ENCODE measurements around the gene FAM240A.
"Not testable (repeated sequence)": the region's sequence is repeated elsewhere in the genome, so short reads cannot be mapped to it uniquely, and the experiment has no call there.

The FAM240A gene

DNA sequence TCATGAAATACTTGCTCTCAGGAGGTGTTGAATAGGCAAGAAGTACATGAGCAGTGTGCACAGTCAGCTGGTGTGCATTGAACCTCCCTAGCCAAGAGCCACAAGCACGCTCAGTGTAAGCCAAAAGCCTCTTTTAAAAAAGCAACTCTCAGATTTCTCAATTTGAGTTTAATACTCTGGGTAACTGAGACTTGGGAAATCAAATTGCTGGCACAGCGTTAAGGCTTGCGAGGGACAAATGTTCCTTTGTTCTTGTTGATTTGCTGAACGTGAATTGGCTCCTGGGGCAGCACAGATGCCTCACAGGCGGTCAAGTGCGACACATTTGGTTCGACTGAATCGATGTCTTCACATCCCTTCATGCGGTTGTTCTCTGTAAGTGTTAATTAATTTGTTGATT, at the start of gene FAM240A:
Gene FAM240A (plus strand): TSS at position 202 of the 400 bp plus-strand sequence. CDS start 159 bp downstream, at position 361.
- DNase-seq = no peak

DNA sequence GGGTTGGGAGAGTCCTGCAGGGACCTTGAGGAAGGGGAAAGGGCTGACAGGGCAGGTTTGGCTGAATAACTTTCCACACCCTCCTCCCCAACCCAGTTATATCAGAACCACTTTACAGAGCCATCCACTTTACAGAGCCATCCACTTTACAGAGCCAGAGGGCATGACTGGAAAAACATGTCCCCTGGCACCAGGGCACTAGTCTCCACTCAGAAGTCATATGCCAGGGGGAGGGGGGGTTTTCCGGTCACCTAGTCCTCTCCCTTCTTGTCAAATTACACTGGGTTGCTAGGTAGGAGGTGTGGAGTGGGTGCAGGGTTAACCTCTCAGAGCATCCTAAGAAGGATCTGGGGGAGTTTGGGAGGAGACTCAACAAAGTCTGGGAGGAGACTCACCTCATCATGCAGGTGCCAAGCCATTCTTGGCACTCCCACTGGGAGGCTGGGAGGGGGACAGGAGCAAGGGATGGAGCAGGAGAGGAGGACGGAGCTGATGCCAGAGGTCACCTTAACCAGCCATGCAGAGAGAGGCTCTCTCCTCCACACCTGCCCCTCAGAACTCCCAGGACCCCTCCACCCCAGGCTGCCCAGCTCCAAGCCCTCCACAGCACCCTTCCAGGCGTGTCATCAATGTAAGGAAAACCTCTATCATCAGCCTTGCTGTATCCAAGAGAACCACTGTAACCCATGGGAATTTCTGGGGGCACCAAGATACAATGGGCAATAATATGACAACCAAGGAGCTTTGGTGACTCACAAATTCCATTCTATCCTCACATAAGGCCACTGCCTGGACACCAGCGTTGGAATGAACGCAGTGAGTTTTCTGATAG, 47.9 kb upstream of the FAM240A start:
- no peak for DNase-seq

DNA sequence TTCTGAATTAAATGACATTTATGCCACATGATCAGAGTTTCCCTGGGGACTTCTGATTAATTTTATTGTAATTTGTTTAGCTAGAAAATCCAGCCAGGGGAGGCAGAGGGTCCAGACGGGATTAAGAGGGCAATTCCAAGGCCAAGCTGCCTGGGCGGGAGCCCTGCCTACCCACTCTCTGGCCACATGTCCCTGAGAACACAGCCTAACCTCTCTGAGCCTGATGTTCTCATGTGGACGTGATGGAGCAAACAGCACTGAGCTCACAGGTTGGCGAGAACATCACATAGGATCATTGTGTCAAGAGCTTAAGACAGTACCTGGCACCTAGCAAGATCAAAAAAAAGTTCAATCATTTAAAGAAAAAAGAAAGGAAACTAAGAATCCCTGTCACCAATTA, 47.2 kb upstream of the FAM240A start:
- no peak for DNase-seq

DNA sequence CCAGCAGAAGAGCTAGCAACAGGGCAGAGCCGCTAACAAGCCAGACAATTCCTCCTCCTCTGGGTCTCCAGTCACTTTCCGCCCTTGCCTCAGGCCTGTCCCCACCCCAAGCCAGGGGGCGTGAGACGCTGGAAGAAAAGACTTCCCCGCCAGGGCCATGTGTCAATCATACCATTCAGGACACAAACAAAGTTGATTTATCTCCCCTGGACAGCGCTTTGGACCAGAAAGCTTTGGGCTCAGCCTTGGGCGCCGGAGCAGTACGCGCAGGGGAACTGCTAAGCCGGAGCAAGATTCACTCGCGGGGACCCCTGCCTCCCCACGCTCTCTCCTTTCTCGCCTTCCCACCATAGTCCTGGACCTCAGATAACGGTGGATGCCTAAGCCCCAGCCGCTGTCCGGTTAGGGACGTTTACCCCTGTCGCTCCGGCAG, 46.7 kb upstream of the FAM240A start:
- DNase-seq = no peak

DNA sequence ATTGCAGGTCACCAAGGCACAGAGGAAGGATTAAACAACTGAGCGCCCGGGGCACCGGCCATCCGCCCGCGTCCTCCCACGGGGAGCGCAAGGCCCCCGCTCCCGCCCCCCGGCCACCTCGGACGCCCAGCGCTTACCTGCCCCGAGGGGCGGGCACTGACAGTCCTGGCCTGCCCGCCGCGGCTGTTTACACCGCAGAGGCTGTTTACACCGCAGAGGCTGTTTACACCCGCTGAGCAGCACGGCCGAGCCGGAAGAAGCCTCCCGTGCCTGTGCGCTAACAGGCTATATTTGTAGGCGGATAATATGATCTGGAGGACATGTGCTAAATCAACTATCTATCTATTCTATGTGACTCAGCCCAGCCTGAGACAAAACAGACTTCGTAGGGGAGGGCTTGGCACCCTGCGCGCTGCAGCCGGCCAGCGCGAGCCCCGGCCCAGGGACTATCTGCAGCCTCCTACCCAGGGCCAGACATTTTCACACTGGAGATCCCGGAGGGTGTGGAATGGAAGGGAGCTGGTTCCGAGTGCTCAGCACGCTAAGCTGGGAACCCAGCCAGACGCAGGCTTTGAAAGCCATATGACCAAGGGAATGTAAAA, 46.2 kb upstream of the FAM240A start, which contains the start of gene LRRC2:
Gene LRRC2 (minus strand): TSS at position 263 of the 602 bp plus-strand sequence. CDS start 14,711 bp downstream, outside the sequence.
- DNase-seq = peak in 1 of 2 experiments; percentile 6

DNA sequence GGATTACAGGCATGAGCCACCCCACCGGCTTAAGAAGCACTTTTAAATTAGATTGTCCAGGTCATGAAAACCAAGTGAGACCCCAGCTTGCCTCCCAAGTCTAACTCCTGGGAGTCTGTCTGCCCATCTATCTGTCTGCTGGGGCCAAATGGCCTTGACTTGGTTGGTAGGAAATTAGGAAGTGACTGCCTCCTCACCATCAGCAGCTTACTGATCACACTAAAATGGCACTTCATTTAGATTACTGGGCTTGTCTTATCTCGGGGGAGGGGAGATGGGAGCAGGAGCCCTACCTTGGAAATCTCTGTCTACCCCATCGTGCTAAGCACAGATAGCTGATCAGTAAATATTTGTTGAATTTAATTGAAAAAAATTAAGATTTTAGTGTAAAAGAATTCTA, 40.6 kb upstream of the FAM240A start:
- no peak for DNase-seq

DNA sequence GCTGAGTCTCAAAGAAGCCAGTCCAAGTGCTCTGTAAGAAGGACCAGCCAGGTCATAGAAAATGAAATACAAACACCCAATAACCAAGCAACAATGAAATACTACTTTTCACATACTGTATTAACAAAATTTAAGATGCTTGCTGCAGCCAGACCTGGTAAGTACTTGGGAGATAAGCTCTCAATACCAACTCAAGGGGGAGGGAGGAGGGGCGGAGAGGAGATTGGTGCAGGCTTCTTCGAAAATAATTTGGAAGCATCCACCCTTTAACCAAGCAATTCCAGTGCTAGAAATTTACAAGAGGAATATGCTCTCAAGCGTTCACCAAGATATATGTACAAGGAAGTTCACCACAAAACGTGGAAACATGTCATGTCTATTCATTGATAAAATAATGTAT, 38.6 kb upstream of the FAM240A start:
- no peak for DNase-seq

DNA sequence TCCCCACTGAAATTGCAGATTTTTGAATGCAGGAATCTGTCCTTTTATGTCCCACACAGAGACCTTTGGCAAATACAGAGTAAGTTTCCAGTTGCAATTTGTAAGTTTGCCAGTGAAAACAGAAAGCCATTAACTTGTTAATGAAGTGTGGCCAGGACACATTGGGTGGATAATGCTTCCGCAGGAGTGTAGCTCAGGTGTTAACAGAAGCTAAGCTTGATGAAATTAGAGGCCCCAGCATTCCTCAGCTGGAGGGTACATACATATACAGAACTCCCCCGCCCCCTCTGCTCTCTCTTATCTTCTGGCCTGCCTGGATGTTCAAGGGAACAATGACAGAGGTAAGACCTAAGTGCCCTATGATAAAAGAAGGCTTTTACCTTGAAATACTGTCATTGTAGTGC, 38.1 kb upstream of the FAM240A start:
- DNase-seq = no peak

DNA sequence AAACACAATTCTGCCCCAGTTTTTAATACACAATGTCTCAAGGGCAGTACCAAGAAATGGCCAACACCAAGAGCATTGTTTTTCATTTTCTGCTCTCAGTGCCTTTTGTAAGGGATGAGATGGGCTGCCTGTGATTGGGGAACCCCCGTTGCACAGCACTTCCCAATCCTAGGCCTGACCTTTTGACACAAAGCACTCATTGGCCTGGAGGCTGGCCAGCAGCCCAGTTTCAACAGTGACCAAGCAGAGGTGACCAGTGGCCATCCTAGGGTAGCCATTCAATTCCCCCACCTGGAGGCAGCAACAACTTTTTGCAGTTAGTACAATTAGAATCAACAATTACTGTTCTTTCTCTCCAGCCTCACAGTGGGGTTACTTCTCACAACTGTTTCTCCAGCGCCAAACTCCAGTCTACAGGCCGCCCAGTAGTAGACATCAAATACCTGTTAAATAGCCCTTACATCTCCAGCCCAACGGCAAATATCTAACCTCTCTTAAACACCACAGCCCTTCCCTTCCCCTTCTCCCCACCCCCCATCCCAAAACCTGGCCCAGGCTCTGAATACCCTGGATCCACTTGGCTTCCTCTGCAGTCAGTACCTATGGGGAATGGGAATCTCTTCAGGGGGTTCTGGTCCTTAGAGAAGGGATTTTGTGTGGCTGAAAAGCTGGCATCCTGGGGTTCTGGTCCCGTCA, 37.3 kb upstream of the FAM240A start:
- no peak for DNase-seq

DNA sequence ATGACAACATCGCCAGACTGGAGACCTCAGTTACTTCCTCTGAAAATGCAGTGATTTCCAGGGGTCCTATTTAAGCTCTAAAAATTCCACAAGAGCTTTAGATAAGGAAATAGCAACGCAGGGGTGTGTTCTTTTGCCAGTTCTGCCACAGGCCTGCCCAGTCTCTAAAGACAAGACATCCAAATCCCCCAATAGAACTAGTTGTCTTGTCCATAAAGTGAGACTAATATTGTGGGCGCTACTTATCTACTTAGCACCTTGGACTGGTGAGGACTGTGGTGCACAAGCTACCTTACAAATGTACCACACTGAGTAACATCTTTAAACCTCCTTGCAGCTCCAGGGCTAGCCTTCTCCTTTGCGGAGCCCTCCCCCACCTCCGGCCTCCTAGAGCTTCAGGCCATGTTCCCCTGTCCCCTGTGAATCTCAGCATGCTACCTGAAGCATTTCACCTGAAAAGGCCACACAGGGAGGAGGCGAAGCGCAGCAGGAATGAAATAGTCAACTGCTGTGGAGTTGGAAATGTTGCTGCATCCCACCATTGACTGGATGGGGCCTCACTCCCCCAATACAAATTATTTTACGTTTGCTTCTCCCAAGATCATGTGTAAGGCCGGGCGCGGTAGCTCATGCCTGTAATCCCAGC, 36.6 kb upstream of the FAM240A start:
- DNase-seq = no peak

DNA sequence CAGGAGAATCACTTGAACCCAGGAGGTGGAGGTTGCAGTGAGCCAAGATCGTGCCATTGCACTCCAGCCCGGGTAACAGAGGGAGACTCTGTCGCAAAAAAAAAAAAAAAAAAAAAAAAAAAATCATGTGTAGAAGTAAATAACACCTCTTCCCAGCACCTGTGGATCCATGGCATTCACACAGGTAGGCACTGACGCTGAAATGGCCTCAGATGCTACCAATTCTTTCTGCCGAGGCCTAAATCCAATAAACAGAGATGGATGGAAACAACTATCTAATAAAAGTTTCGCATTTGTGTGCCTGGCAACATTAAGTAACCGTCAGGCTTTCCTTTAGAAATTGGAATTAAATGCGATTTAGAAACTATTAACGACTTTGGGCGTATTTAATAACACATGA, 35.9 kb upstream of the FAM240A start:
- DNase-seq = no peak

DNA sequence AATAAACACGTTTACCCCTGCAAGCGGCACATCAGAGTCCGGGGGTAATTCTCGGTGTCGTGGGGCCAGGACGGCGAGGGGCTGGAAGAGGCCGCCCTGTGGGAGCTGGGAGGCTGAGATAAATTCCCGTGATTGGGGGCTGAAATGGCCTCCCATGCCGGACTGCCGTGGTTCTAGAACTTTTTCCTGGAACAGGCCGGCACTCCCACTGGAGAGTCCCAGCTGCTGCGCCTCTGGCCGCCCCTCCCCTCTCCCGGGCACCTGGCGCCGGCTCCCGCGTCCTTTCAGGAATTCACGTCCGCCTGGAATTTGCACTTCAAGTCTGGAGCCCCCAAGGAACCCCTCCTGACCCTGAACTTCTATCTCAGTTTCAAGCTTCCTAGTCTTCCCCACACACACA, 35.4 kb upstream of the FAM240A start:
- no peak for DNase-seq

DNA sequence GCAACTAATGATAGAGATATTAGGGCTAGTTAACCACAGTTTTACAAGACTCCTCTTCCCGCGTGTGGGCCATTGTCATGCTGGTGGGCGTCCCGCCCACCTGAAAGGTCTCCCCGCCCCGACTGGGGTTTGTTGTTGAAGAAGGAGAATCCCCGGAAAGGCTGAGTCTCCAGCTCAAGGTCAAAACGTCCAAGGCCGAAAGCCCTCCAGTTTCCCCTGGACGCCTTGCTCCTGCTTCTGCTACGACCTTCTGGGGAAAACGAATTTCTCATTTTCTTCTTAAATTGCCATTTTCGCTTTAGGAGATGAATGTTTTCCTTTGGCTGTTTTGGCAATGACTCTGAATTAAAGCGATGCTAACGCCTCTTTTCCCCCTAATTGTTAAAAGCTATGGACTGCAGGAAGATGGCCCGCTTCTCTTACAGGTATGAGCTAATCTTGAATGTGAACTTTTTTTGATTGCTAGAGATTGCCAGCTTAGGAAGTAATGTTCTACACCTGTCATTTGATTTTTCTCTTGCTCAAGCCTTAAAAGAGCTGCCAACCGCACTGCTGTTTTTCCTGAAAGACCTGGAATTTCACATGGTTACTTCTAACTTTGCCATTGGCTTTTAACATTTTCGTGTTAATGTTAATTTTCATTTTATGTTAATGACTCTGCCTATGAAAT, 34.6 kb upstream of the FAM240A start:
- not testable (repeated sequence) for DNase-seq

DNA sequence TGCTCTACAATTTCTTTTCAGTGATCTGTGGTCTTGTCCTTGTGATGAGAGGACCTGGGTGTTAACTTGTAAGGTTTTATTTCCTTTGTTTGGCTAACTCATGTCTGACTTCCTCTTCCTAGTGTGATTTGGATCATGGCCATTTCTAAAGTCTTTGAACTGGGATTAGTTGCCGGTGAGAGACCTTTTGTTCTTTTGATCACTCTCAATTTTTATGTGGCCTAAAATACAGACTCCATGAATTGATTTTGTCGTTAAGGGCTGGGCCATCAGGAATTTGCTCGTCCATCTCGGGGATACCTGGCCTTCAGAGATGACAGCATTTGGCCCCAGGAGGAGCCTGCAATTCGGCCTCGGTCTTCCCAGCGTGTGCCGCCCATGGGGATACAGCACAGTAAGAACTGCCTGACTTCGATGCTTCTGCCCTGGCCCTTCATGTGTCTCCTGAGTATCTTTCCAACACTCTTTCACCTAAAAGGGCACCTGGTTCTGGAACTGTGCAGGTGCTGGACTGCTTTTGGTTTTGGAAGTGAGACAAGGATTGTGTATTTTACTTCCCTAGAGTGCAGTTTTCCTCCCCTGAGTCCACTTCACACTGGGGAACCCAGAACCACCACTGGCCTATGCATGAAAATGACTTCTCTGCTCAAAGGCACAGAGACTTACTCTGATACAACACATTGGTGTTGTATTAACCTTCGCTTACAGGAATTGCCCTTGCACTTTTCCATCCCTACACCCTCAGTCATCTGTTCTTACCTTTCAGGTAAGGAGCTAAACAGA, 33.2 kb upstream of the FAM240A start:
- DNase-seq = no peak

DNA sequence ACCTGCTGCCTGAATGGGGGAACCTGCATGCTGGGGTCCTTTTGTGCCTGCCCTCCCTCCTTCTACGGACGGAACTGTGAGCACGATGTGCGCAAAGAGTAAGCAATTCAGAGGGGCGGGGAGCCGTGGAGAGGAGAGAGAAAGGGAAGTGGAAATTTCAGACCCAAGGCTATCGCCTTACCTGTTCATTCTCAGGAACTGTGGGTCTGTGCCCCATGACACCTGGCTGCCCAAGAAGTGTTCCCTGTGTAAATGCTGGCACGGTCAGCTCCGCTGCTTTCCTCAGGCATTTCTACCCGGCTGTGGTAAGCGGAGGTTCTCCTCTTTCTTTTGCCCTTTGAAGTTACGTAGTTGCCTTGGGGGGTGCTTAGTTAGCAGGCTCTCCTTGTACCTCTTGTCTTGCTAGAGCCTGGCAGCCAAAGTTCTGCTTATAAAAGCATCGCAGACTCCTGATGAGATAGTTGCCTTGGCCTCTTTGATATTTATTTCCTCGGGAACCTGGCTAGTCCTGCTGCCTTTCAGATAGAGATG, 32.5 kb upstream of the FAM240A start:
- DNase-seq = no peak

DNA sequence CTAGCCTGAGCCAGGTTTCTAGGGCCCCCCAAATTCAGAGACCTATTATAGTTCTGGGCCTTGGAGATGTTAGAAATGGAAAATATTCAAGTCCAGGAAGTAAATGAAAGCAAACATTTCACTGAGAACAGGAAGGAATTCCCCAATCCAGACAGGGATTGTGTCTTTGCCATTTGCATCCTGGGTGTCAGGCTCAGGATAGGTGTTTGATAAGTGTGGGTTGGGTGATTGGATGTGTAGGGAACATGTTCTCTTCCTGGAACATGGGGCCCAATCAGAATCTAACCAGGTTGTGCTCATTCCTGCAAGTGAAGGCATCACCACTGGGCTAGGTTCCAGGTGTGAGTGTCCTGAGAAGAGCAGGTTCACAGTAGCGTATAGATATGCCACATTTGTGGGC, 31.6 kb upstream of the FAM240A start:
- no peak for DNase-seq

DNA sequence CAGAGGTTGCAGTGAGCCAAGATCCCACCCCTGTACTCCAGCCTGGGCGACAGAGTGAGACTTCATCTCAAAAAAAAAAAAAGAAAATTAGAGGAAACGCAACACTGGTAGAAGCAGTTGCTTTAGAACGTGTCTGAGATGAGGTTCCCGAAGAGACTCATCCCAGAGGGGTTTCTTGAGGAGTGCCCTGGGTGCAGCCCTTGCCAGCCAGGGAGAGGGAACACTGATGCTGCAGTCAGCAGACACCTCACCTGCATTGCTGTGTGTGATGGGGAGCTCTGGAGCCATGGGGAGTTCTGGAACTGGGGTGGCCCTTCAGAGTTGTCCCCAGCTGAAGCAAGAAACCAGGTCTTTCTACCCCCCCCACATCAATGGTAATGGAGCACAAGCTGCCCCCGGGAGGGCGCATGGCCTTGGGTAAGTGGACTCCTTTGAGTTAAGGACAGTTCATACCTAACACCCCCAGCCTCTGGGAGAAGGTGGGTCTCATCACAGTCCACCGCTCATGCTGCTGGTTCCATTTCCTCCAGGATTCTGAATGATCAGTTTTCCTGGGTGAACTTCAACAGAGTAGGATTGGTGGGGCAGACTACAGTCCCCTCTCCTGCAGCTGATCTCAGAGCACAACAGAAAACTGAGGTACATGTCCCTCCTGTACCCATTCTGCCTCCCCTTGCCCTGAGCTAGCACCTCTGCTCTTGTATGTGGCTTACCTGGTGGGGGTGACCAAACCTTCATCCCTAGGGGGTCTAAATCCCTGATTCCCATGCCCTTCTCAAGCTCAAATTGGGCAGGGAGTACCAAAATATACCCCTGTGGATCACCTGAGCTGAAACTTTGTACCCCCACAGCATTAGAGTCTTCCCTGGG, 27.5 kb upstream of the FAM240A start:
- no peak for DNase-seq

DNA sequence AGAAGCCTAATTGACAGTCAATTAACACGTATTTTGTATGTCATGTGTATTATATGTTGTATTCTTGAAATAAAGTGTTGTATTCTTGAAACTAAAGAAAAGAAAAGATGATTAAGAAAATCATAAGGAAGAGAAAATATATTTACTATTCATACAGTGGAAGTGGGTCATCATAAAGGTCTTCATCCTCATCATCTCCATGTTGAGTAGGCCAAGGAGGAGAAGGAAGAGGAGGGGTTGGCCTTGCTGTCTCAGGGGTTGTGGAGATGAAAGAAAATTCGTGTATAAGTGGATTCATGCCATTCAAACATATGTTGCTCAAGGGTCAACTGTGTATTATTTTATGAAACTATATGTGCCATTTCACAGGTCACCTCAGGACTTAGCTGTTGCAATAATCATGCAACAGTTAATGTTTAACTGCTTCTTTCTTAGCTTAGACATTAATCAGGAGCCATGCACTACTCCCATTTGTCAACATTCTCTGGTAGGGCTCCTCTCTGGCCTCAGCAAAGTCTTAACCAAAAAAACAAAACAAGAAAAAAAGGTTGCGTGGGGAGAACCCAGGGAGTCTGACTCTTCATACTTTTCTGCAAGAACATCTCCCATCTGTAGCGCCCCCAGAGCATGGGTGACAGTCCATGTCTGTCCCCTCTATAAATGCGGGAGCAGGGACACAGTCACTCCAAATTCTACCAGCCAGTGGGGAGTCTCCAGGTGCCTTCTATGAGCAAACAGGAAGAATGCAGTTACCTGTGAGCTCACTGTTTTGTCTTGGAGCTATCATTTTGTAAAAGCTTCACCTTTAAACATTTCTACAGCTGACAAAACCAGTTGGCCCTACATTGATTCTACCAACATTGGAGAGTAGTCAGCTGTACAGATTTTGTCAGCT, 26.3 kb upstream of the FAM240A start:
- no peak for DNase-seq

DNA sequence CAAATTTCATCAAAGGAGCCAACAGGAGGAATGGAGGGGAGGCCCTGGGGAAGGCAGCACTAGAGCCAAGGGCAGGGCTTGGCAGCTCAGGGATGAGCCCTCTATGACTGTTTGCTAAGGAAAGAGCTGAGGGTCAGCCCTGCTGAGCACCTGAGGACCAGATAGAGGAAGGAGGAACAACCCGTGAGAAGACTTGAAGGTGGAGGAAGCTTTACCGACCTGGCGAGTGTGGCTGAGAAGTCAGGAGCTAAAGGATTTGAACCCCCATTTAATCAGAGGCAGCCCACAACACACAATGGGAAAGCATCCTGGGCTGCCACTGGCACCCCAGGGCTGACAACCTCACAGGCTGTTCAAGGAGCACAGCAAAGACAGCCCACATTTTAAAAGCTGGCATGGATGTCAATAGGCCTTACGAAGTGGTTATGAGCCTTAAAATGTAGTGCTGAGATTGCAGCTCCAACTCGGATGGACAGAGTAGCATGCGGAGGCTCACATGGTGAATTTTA, 25.5 kb upstream of the FAM240A start:
- DNase-seq = no peak

Measured in activated CD4-positive, alpha-beta T cell treated with anti-CD3 and anti-CD28 coated beads, Interleukin-2, amount 50 U/mL, for 4 hours (primary cell).